DOHH2 (cell line): Measurements from ENCODE around the gene ALG2.
"Not testable (repeated sequence)": the region's sequence is repeated elsewhere in the genome, so short reads cannot be mapped to it uniquely, and the experiment has no call there.

Experiments
- EZH2phosphoT487 ChIP-seq: fragments of 200-600 bp; sonication (generic); IDR thresholded peaks from 2 replicates; pipeline ENCODE4 v1.6.1; 2017; ENCODE audit warnings: borderline replicate concordance, mild to moderate bottlenecking, antibody characterized with exemption, low read length, moderate library complexity, mixed read lengths
- TF ChIP-seq, protein P1 (sequence below): fragments of 200-600 bp; sonication (generic); IDR thresholded peaks from one replicate; pipeline ENCODE4 v1.5.1; 2014; ENCODE audit warnings: antibody characterized with exemption, mild to moderate bottlenecking, low read depth, low read length; ENCODE audit not compliant: poor library complexity, severe bottlenecking

DNA sequence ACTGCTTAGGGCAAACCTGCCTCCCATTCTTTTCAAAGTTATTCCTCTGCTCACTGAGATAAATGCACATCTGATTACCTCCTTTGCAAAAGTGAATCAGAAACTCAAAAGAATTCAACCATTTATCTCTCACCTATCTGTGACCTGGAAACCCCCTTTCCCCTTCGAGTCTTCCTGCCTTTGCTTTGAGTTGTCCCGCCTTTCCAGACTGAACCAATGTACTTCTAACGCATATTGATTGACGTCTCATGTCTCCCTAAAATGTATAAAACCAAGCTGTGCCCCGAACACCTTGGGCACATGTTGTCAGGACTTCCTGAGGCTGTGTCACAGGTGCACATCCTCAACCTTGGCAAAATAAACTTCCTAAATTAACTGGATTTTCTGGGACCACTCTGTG, 25.3 kb downstream of the ALG2 start:
- TF ChIP-seq, protein P1, sequence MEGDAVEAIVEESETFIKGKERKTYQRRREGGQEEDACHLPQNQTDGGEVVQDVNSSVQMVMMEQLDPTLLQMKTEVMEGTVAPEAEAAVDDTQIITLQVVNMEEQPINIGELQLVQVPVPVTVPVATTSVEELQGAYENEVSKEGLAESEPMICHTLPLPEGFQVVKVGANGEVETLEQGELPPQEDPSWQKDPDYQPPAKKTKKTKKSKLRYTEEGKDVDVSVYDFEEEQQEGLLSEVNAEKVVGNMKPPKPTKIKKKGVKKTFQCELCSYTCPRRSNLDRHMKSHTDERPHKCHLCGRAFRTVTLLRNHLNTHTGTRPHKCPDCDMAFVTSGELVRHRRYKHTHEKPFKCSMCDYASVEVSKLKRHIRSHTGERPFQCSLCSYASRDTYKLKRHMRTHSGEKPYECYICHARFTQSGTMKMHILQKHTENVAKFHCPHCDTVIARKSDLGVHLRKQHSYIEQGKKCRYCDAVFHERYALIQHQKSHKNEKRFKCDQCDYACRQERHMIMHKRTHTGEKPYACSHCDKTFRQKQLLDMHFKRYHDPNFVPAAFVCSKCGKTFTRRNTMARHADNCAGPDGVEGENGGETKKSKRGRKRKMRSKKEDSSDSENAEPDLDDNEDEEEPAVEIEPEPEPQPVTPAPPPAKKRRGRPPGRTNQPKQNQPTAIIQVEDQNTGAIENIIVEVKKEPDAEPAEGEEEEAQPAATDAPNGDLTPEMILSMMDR, result not testable (repeated sequence)
- TF ChIP-seq EZH2phosphoT487, result not testable (repeated sequence)
